Medulla oblongata (tissue), 1 donor: ENCODE data around the gene TMEM150A.
"Not testable (repeated sequence)": the region's sequence is repeated elsewhere in the genome, so short reads cannot be mapped to it uniquely, and the experiment has no call there.

ENCODE experiments used
- DNase-seq: peaks from one replicate; pipeline ENCODE4 v3.0.0-alpha.2; 2015; ENCODE audit errors: extremely low spot score

TMEM150A gene

GRCh38 chr2:85611705-85612587 lies 9.4 kb upstream of the TMEM150A start, which contains the start of gene C2orf68:
C2orf68 (minus strand) TSS chr2:85612066; CDS start chr2:85611984, 82 bp downstream.
- DNase-seq = peak; percentile 92

- DNase-seq = no peak
Measured at GRCh38 chr2:85611217-85611704, 8.8 kb upstream of the TMEM150A start.

GRCh38 chr2:85607268-85608215 lies 5.0 kb upstream of the TMEM150A start:
- DNase-seq = no peak

- DNase-seq = no peak
Measured at GRCh38 chr2:85606116-85606455, 3.6 kb upstream of the TMEM150A start.

- no peak for DNase-seq
Measured at GRCh38 chr2:85605406-85606115, 3.1 kb upstream of the TMEM150A start.

- DNase-seq = no peak
Measured at GRCh38 chr2:85604568-85605339, 2.3 kb upstream of the TMEM150A start.

GRCh38 chr2:85604133-85604444 lies 1.6 kb upstream of the TMEM150A start:
- not testable (repeated sequence) for DNase-seq

GRCh38 chr2:85601771-85602475 lies 575 bp downstream of the TMEM150A start:
- DNase-seq = peak; percentile 62

- no peak for DNase-seq
Measured at GRCh38 chr2:85600951-85601770, 1.3 kb downstream of the TMEM150A start.

- DNase-seq = no peak
Measured at GRCh38 chr2:85600235-85600575, 2.3 kb downstream of the TMEM150A start.

- no peak for DNase-seq
Measured at GRCh38 chr2:85599468-85600234, 2.8 kb downstream of the TMEM150A start.

- no peak for DNase-seq
Measured at GRCh38 chr2:85598594-85599340, 3.7 kb downstream of the TMEM150A start.

GRCh38 chr2:85597241-85597640 lies 5.3 kb downstream of the TMEM150A start:
- no peak for DNase-seq

- DNase-seq = no peak
Measured at GRCh38 chr2:85596486-85597143, 5.9 kb downstream of the TMEM150A start.

GRCh38 chr2:85596026-85596333 lies 6.5 kb downstream of the TMEM150A start:
- DNase-seq = no peak

- peak; percentile 100 for DNase-seq
Measured at GRCh38 chr2:85595301-85596025, 7.0 kb downstream of the TMEM150A start, which contains the start of gene RNF181. RNF181 (plus strand) TSS chr2:85595745; CDS start chr2:85595764, 19 bp downstream.

GRCh38 chr2:85594715-85595300 lies 7.7 kb downstream of the TMEM150A start:
- no peak for DNase-seq
